Neural crest cell (in vitro differentiated cells): ENCODE measurements around the gene MRPS12. TPM values are rescaled to one million over a fixed set of nuclear protein-coding genes. Genes with fewer than 3 reads are reported as not detected.
"Not testable (repeated sequence)": the region's sequence is repeated elsewhere in the genome, so short reads cannot be mapped to it uniquely, and the experiment has no call there.

Source experiments
- DNase-seq: peaks from one replicate; pipeline ENCODE4 v3.0.0; 2021; ENCODE audit warnings: low read depth, mixed read lengths, low spot score
- H3K27ac Mint-ChIP-seq: one replicate; pipeline ENCODE4 v1.8.0; 2021; ENCODE audit warnings: mild to moderate bottlenecking, mixed read lengths; ENCODE audit not compliant: unreplicated experiment
- H3K27me3 Mint-ChIP-seq: 2 replicates; pipeline ENCODE4 v1.8.0; 2021; ENCODE audit warnings: low read depth, mild to moderate bottlenecking, mixed read lengths
- H3K36me3 Mint-ChIP-seq: 2 replicates; pipeline ENCODE4 v1.8.0; 2021; ENCODE audit warnings: low read depth, mild to moderate bottlenecking, mixed read lengths
- H3K4me1 Mint-ChIP-seq: 2 replicates; pipeline ENCODE4 v1.8.0; 2021; ENCODE audit warnings: mixed read lengths
- H3K4me3 Mint-ChIP-seq: one replicate; pipeline ENCODE4 v1.8.0; 2021; ENCODE audit warnings: mild to moderate bottlenecking, mixed read lengths
- H3K9me3 Mint-ChIP-seq: 2 replicates; pipeline ENCODE4 v1.8.0; 2021; ENCODE audit warnings: mixed read lengths
- total RNA-seq: library from RNA; stranded (reverse); gene quantifications from 2 replicates; pipeline ENCODE4 v1.2.1, GENCODE V29; 2021
- TF ChIP-seq, protein P1 (sequence below): fragments of 200-600 bp; sonication (generic); conservative IDR thresholded peaks from 2 replicates; pipeline ENCODE4 v1.5.0; 2021; ENCODE audit warnings: antibody characterized with exemption, mild to moderate bottlenecking

Gene MRPS12
- total RNA-seq, 1 donor from 2014 or later = 34.4 TPM

GRCh38 chr19:38964738-38965137 lies 34.0 kb downstream of the MRPS12 start:
- TF ChIP-seq, protein P1, sequence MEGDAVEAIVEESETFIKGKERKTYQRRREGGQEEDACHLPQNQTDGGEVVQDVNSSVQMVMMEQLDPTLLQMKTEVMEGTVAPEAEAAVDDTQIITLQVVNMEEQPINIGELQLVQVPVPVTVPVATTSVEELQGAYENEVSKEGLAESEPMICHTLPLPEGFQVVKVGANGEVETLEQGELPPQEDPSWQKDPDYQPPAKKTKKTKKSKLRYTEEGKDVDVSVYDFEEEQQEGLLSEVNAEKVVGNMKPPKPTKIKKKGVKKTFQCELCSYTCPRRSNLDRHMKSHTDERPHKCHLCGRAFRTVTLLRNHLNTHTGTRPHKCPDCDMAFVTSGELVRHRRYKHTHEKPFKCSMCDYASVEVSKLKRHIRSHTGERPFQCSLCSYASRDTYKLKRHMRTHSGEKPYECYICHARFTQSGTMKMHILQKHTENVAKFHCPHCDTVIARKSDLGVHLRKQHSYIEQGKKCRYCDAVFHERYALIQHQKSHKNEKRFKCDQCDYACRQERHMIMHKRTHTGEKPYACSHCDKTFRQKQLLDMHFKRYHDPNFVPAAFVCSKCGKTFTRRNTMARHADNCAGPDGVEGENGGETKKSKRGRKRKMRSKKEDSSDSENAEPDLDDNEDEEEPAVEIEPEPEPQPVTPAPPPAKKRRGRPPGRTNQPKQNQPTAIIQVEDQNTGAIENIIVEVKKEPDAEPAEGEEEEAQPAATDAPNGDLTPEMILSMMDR = no peak
- no peaks in the 10 kb centered on the region for H3K9me3 Mint-ChIP-seq
- no peak overlapping the region for H3K27ac Mint-ChIP-seq
- no peak overlapping the region for H3K4me3 Mint-ChIP-seq
- peaks cover 11% of the 10 kb centered on the region for H3K4me1 Mint-ChIP-seq
- no peaks in the 10 kb centered on the region for H3K36me3 Mint-ChIP-seq
- DNase-seq = no peak
- H3K27me3 Mint-ChIP-seq = no peaks in the 10 kb centered on the region

DNA sequence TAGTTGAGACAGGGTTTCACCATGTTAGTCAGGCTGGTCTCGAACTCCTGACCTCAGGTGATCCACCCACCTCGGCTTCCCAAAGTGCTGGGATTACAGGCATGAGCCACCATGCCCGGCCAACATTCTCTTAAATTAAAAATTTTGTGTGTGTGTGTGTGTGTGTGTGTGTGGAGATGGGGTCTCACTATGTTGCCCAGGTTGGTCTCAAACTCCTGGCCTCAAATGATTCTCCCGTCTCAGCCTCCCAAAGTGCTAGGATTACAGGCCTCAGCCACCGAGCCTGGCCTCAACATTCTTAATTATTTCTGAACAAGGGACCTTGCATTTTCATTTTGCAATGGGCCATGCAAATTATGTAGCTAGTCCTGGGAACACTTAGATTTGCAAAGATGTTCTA lies 35.4 kb downstream of the MRPS12 start:
- H3K27ac Mint-ChIP-seq, H3K36me3 Mint-ChIP-seq, DNase-seq, H3K9me3 Mint-ChIP-seq, H3K4me3 Mint-ChIP-seq, H3K27me3 Mint-ChIP-seq: not testable (repeated sequence)
- peaks cover 11% of the 10 kb centered on the region for H3K4me1 Mint-ChIP-seq

DNA sequence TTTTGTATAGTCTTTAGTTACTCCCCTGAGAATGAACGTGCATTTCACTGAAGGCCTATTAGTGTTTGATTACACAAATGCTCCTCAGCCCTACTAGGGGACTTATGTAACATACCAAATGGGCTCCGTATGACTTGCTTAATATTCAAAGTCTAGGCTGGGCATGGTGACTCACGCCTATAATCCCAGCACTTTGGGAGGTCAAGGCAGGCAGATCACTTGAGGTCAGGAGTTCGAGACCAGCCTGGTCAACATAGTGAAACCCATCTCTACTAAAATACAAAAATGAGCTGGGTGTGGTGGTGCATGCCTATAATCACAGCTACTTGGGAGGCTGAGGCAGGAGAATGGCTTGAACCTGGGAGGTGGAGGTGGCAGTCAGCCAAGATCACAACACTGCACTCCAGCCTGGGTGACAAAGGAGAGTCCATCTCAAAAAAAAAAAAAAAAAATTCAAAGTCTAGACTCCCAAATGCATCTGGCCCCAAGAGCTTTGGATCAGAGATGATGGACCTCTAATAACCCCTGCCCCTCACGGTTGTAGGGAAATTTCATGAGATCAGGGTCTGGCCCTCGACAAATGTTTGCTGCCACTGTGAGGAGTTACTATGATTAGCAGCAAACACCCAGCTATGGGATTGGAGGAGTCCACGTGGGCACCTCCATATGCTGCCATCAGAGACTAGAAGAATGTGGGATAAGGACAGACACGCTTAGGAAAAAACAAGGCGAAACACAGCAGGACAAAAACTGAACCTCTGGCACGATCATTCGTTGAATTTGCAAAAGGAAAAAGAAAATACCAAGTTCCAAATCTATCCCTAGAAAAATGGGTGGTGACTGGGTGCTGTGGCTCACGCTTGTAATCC lies 40.2 kb downstream of the MRPS12 start:
- Mint-ChIP-seq H3K36me3 (no peaks in the 10 kb centered on the region), H3K9me3 (no peaks in the 10 kb centered on the region), H3K4me1 (peaks cover 17% of the 10 kb centered on the region), H3K27me3 (no peaks in the 10 kb centered on the region), H3K4me3 (peak overlapping the region; percentile 17), H3K27ac (no peak overlapping the region)
- no peak for DNase-seq
- TF ChIP-seq, protein P1 = no peak

GRCh38 chr19:38971672-38972071 lies 40.9 kb downstream of the MRPS12 start:
- Mint-ChIP-seq H3K27ac (no peak overlapping the region), H3K36me3 (no peaks in the 10 kb centered on the region), H3K9me3 (no peaks in the 10 kb centered on the region), H3K4me1 (peaks cover 25% of the 10 kb centered on the region), H3K27me3 (peaks cover 3% of the 10 kb centered on the region), H3K4me3 (peak overlapping the region; percentile 59)
- TF ChIP-seq, protein P1 = no peak
- DNase-seq = no peak

DNA sequence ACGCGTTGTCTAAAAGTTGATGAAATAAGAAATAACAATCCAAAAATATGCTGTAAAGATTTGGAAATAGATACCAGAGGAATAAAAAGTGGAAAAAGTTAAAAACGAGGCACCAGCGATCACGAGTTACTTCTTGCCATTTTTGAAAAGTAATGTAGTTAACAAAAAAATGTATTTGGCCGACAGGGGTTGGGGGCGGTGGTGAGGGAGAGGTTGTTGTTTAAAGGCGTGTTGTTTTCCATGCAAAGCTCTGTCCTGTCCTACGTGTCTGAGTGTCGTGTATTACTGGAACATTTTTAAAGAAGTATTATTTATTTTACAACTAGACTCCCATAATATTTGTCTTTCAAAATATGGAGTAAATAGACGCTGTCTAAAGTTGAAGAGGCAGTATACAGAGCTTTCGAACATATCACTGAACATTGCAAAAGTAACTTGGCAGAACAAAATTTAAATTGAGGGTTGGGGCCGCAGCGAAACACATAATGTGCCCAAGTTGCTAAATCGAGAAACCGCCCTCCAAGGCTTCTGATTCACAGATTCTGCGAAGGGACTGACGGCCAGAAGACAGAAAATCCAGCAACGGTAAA lies 44.0 kb downstream of the MRPS12 start:
- Mint-ChIP-seq H3K4me3 (peak overlapping the region; percentile 97), H3K9me3 (no peaks in the 10 kb centered on the region), H3K4me1 (peaks cover 26% of the 10 kb centered on the region), H3K36me3 (no peaks in the 10 kb centered on the region), H3K27me3 (peaks cover 5% of the 10 kb centered on the region), H3K27ac (peak overlapping the region; percentile 93)
- DNase-seq = no peak
- TF ChIP-seq, protein P1 = peak; percentile 33
